HG03521 (cell line): ENCODE measurements around the gene RILPL1.
"Not testable (repeated sequence)": the region's sequence is repeated elsewhere in the genome, so short reads cannot be mapped to it uniquely, and the experiment has no call there.

Experiments
- ATAC-seq: cut with Tn5 transposase; IDR thresholded peaks from one replicate; pipeline ENCODE4 v1.9.1; 2021; ENCODE audit warnings: mild to moderate bottlenecking, moderate library complexity; ENCODE audit not compliant: unreplicated experiment

Gene RILPL1

DNA sequence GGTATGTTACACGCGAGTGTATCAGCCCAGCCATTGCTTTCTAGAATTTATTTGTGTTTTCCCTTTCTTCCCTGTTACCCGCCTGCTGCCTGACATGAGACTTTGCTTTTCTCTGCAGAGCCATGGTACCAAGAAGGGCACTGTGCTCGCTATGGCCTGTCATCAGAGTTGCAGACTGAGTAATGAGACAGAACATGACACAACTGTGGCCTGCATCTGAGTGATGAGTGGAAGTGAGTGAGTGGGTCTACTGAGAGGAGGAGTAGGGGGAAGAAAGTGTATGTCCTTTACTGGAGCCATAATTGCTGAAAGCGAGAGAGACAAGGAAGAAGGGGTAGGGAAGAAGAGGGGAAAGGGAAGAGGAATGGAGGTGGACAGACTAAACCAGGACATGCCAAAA is 2.9 kb downstream of the RILPL1 start:
- ATAC-seq = no peak

- no peak for ATAC-seq
These were observed 3.8 kb downstream of the RILPL1 start for GRCh38 chr12:123529686-123530085.

- no peak for ATAC-seq
These were observed 4.7 kb downstream of the RILPL1 start for GRCh38 chr12:123528858-123529257.

DNA sequence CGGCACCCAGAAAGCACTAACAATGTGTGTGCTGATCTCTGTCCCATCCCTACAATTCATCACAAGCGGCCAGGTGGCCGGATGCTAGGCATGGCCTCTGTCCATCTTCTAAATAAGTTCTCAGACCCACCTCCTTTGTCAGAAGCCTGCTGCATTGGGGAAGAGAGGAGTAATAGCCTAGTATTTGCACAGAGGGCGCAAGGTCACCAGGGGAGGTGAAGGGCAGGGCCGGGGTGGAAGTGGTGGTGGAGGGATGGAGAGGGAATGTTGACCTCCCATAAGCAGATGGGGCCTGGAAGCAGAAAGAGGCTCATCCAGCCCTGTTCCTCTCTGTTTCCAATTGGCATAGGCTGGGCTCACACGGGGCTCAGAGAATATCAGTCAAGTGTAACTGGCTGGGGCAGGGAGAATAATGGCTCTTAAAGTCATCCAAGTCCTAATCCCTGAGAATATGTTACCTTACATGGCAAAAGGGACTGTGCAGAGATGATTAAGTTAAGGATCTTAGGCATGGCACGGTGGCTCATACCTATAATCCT is 6.9 kb downstream of the RILPL1 start:
- ATAC-seq = no peak

DNA sequence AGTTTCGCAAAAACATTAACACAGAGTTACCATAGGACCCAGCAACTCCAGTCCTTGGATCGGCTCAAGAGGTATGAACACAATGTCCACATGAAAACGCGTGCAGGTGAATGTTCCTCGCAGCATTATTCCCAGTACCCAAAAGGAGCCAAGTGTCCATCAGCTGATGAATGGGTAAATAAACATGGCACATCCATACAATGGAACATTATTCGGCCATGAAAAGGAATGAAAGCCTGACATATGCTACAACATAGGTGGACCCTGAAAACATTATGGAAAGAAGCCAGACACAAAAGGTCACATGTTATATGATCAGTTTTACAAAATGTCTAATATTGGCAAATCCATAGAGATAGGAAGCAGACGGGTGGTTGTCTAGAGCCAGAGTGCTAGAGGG is 9.1 kb downstream of the RILPL1 start:
- no peak for ATAC-seq

DNA sequence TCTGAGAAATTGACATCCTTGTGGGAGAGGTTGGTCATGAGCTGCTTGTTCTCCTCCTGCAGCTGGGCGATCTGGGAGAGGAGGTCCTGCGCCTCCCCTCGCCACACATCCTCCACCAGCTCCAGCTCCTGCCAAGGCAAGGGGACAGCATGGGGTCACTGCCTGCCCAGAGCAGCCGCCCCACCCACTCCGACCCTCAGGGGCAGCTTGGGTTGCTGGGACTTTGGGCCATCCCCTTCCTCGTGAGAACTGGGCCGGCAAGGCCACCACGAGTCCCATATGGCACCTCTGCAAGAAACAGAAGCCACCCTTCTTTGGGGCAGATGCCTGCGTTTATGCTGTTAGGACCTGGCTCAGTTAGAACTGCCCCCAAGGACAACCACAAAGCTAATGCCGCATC is 10.0 kb downstream of the RILPL1 start:
- ATAC-seq = no peak

- no peak for ATAC-seq
These were observed 11.4 kb downstream of the RILPL1 start for GRCh38 chr12:123522164-123522563.

DNA sequence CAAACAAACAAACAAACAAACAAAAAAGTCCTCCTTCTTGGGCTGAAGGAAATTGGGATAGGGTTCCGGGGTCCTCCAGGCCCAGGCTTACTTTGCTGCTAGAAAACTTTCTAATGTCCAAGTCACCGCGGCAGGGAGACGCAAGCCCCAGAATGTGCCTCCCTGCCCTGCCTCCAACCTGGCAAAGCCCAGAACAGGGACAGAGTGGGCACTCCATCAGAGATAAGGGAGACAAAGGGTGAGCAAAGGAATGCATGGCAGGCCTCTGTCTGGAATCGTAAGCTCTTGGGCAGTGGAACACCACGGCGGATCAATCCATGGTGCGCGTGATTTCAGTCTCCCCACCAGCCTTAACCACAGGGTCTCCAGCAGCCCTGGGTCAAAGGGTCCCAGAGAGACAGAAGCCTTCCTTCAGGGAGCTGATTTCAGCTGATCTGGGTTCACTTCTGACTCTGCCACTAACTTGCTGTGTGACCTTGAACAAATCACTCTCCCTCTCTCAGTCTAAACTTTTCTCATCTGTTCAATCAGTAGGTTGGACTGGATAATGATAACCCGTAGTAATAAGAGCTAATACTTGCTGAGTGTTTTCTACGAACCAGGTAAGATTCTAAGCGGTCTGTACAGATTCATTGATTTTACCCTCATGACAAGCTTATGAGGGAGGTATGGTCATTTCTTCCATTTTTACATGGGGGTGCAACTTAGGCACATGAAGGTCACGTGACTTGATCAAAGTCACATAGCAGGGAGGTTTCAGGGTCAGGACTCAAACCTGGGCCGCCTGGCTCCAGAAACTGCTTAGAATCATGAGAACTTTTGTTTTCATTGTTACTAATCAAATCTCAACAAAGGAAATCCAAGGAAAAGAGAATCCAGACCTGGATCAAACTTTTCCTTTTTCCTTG is 12.7 kb downstream of the RILPL1 start:
- ATAC-seq = no peak

- no peak for ATAC-seq
These were observed 14.1 kb downstream of the RILPL1 start for GRCh38 chr12:123519141-123520001.

GRCh38 chr12:123516216-123516780 is 17.2 kb downstream of the RILPL1 start:
- no peak for ATAC-seq

DNA sequence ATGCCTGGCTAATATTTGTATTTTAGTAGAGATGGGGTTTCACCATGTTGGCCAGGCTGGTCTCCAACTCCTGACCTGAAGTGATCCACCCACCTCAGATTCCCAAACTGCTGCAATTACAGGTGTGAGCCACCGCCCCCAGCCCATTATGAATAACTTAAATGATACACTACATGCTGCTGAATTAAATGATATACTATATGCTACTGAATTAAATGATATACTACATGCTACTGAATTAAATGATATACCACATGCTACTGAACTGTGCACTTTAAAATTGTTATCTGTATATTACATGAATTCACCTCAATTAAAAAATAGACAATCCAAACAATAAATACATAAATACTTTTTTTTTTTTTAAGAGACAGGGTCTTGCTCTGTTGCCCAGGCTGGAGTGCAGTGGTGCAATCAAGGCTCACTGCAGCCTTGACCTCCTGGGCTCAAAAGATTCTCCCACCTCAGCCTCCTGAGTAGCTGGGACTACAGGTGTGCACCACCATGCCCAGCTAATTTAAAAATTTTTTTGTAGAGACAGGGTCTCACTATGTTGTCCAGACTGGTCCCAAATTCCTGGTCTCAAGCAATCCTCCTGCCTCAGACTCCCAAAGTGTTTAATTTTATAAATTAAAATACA is 18.8 kb downstream of the RILPL1 start:
- not testable (repeated sequence) for ATAC-seq

DNA sequence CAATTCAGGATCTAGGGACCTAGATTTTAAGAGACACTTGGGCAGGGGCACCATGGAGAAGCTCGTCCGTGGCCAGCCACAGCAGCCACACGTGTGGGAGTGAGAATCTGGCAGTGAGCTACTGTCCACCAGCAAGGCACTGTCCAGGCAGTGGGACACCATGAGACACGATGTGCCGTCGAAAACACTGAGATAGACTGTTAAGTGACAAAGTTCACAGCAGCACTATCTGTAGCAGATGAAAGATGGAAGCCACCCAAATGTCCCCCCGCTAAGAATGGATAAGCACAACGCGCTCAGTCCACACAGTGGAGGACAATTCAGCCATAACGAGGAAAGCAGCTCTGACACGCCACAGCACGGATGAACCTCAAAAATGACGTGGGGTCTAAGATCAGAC is 19.7 kb downstream of the RILPL1 start:
- ATAC-seq = no peak

DNA sequence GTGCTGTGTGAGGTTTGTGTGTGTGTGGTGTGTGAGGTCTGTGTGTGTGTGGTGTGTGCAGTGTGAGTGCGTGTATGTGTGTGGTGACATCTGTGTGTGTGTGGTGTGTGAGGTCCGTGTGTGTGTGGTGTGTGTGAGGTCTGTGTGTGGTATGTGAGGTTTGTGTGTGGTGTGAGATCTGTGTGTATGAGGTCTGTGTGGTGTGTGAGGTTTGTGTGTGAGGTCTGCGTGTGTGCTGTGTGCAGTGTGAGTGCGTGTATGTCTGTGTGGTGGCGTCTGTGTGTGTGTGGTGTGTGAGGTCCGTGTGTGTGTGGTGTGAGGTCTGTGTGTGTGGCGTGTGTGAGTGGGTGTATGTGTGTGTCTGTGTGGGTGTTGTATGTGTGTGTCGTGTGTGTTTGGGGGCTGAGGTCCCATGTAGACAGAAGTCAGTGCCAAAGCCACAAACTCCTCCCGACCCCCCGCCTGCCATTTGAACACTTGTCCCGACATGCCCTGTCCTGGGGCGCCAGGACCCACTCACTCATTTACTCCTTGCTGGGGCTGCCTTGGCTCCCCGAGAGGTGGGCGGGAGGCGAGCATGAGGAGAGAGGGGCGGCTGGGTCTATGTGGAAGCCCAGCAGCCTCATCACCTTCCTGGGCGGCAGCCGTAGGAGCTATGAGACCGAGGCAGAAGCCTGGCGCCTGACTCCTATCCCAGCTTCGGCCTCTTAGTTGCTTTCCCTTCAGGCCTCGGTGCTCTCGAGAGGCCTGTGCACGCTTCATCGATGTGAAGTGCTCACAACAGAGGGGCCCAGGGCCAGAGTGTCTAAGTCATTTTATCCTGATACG is 20.5 kb downstream of the RILPL1 start:
- ATAC-seq = no peak

DNA sequence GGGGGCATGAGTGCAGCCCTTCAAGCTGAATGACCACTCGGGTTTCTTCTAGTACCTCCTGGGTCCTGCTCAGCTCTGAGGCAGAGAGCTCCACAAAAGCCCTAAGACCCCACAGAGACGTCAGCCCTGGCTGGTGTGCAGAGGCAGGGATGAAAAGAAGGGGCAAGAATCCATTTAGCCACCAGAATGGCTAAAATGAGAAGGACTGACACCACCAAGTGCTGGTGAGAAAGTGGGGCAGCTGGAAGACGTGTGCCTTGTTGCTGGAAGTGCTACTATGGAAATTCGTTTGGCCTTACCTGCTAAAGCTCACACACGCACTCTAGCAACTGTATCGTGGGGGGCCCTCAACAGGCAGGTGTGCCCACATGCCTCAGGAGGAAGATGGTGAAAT is 26.7 kb downstream of the RILPL1 start:
- ATAC-seq = no peak

- ATAC-seq = no peak
These were observed 27.3 kb downstream of the RILPL1 start for GRCh38 chr12:123506059-123506842.

- ATAC-seq = no peak
These were observed 31.3 kb downstream of the RILPL1 start for GRCh38 chr12:123502163-123502704.

DNA sequence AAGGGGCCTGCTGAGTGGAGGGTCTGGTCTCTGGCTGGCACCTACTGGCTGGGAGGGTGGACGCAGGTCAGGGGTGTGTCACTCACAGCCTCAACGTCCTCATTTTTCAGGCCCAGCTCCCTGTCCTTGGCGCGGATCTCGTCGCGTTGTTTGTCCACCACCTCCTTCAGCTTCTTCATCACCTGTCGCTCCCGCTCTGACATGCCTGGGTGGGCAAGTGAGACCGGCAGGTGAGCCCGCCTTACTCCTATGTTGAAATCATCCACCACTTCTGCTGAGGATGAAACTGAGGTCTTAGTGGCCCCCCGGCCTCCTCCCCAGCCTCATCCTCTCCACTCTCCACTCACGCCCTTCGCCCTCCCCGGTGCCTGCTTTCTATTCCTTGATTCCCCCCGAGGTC is 34.2 kb downstream of the RILPL1 start:
- no peak for ATAC-seq

DNA sequence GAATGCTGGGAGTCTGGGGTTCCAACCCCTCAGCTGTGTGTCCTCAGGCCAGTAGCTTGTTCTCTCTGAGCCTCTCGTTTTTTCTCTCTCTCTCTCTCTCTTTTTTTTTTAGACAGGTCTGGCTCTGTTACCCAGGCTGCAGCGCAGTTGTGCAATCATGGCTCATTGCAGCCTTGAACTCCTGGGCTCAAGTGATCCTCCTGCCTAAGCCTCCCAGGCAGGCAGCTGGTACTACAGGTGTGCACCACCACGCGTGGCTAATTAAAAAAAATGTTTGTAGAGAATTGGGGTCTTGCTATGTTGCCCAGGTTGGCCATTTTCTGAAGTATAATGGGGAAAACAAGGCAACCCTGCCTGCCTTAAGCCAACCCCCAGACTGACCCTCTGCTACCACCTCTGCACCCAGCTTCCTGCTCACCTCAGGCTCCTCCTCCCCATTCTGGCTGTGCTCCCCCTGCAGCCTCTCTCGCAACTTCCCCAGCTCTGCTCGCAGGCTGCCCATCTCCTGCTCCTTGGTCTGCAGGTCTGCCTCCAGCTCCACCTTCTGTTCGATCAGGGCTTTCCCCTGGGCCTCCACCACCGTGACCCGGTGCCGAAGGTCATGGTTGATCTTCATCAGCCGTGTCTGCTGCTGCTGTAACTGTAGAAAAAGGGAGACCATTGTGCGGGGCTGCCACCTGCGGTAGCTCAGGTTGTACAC is 35.2 kb downstream of the RILPL1 start:
- ATAC-seq = no peak
